NOMO-1 (cell line): ENCODE results near the gene MIGA1.
A peak's percentile ranks its signal among the peaks of the same experiment; 100 is the strongest.
"Not testable (repeated sequence)": the region's sequence is repeated elsewhere in the genome, so short reads cannot be mapped to it uniquely, and the experiment has no call there.

Source experiments
- DNase-seq, 2 experiments: peaks; one replicate each; lab custom pipeline; 2025; ENCODE audit not compliant: unreplicated experiment in 2 of 2; lab: John Stamatoyannopoulos, UW

MIGA1 gene

DNA sequence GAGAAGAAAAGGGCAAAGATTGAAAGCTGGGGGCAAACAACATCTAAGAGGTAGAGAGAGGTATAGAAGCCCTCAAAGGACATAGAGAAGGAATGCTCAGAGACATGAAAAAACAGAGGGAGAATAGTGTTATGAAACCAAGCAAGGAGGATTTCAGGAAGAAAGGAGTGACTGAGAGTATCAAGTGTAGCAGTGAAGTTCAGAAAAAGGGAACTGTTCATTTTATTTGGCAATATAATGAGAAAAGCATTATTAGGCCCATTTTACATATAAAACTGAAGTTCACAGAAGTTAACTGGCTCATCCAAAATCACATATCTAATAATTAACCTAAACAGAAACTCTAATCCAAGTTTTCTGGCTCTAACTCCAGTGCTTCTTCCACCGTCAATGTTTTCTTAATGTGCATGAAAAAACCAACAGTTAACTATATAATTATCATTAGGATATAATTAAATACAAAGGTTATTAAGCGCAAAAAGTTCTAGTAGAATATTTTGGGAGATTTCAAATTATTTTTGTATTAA is 126.6 kb downstream of the MIGA1 start:
- peak in 1 of 2 experiments; percentile 52 for DNase-seq

DNA sequence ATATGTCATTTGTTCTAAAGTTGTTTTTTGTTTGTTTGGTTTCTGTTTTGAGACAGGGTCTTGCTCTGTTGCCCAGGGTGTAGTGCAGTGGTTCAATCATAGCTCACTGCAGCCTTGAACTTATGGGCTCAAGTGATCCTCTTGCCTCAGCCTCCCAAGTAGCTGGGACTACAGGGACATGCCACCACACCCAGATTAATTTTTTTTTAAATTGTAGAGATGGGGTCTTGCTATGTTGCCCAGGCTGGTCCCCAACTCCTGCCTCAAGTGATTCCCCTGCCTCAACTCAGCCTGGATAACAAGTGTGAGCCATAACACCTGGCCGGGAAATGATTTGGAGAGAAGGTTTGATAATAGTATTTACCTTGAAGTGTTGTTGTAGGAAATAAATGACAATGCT is 127.2 kb downstream of the MIGA1 start:
- DNase-seq: no peak

DNA sequence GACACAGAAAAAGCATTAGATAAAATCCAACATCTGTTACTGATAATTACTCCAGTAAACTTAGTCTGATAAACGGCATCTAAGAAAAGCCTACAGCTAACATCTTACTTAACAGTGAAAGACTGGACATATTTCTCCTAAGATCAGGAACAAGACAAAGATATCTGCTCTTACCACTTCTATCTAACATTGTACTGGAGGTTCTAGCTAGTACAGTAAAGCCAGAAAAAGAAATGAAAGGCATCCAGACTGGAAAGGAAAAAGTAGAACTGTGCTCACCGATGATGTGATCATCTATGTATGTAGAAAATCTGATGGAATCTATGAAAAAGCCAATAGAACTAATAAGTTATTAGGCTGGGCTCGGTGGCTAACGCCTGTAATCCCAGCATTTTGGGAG is 130.7 kb downstream of the MIGA1 start:
- no peak for DNase-seq

DNA sequence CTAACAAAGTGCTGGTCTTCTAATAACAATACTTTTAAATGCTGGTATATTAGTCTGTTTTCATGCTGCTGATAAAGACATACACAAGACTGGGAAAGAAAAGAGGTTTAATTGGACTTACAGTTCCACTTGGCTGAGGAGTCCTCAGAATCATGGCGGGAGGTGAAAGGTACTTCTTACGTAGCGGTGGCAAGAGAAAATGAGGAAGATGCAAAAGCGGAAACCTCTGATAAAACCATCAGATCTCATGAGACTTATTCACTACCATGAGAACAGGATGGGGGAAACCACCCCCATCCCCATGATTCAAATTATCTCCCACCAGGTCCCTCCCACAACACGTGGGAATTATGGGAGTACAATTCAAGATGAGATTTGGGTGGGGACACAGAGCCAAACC is 139.5 kb downstream of the MIGA1 start:
- DNase-seq: not testable (repeated sequence)

DNA sequence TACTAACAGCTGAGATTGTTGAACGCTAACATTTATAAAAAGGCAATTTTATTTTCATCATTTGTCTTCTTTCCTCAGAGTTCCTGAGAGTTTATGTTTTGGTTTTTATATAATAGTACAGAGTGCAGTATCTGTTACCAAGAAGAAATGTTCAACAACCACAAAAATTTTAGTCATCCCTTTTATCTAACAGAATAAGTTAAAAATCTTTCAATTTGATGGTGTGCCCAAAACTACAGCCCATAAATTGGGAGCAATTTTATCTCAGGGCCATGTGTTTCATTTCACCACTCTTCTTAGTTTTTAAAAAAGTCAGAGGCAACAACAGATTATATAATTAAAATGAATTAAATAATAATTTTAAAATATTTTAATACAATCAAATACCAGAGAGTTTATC is 146.1 kb downstream of the MIGA1 start:
- no peak for DNase-seq

DNA sequence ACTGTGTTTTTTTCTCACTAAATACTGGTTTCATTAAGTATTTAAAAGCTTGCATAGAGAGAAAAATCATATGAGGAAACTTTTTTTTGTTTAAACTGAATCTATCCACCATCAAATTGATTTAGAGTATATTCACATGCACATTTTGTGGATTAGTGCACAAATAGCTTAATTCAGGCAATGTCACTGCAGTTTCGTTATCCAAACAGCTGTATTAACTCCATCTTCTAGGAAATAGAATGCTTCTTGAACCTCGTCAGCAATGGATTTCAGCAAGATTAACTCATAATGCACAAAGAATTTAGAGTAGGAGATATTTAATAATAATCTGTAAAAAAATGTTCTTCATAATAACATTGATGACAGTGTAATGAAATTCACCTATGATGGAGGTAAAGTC is 146.5 kb downstream of the MIGA1 start:
- DNase-seq: no peak

DNA sequence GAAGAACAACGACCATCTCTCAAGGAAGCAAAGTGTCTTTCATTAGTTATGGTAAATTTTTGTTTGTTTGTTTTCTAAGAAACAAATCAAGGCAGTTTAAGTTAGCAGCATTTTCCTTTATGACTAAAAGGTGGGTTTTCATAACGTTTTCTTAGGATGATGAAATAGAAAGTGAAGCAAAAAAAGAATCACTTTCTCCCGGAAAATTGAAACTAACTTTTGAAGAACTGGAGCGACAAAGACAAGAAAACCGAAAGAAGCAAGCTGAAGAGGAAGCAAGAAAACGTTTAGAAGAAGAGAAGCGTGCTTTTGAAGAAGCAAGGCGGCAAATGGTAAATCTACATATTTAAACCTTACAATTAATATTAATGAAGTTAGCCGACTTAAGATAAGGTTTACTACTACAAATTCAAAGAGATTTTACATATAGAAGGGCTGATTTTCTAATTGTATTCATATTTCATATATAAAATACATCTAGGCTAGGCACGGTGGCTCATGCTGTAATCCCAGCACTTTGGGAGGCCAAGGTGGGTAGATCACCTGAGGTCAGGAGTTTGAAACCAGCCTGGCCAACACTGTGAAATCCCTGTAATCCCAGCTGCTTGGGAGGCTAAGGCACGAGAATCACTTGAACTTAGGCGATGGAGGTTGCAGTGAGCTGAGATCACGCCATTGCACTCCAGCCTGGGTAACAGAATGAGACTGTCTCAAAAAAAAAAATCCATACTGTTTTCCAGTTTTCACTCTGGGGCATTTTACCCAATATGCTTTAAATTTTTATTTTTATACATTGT is 147.3 kb downstream of the MIGA1 start:
- peak; percentile 49 to 88 for DNase-seq

DNA sequence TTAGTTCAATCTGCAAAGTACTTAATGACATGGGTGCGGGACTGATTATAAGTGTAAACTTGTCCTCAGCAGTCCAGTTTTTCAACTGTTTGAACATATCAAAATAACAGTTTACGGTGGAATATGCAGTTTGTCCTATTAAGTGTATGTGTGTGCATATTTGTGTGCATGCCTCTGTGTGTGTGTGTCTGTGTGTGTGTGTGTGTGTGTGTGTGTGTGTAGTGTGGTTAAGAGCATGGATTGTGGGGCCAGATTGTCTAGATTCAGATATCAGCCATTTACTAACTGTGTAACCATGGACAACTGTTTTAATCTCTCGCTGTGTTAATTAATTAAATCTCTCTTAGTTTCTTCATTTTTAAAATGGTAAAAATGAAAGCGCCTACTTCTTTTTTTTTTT is 148.0 kb downstream of the MIGA1 start:
- no peak for DNase-seq
